Fibroblast of skin of abdomen (primary cell): ENCODE results near the gene SYTL3.

Experiments
- DNase-seq: peaks from one replicate; pipeline ENCODE4 v3.0.0-alpha.2; 2013

Gene SYTL3

GRCh38 chr6:158760618-158761250, 110.9 kb downstream of the SYTL3 start:
- no peak for DNase-seq

GRCh38 chr6:158761746-158762145, 111.9 kb downstream of the SYTL3 start:
- no peak for DNase-seq

- DNase-seq: no peak
Measured at GRCh38 chr6:158762787-158763433, 113.1 kb downstream of the SYTL3 start.

- DNase-seq: no peak
Measured at GRCh38 chr6:158763434-158764182, 113.8 kb downstream of the SYTL3 start.

- no peak for DNase-seq
Measured at GRCh38 chr6:158764183-158764849, 114.5 kb downstream of the SYTL3 start.

GRCh38 chr6:158764926-158765325, 115.1 kb downstream of the SYTL3 start:
- no peak for DNase-seq

GRCh38 chr6:158765499-158766068, 115.7 kb downstream of the SYTL3 start:
- DNase-seq: no peak

GRCh38 chr6:158766621-158767455, 117.0 kb downstream of the SYTL3 start:
- DNase-seq: no peak

GRCh38 chr6:158767709-158768108, 117.9 kb downstream of the SYTL3 start:
- no peak for DNase-seq

GRCh38 chr6:158768436-158768835, 118.6 kb downstream of the SYTL3 start:
- DNase-seq: no peak

GRCh38 chr6:158769234-158769770, 119.4 kb downstream of the SYTL3 start:
- DNase-seq: no peak

GRCh38 chr6:158769771-158770432, 120.0 kb downstream of the SYTL3 start:
- DNase-seq: no peak

GRCh38 chr6:158770533-158771330, 120.9 kb downstream of the SYTL3 start:
- no peak for DNase-seq

GRCh38 chr6:158771399-158772152, 121.7 kb downstream of the SYTL3 start:
- DNase-seq: no peak

- no peak for DNase-seq
Measured at GRCh38 chr6:158772172-158772571, 122.3 kb downstream of the SYTL3 start.

- peak; percentile 20 for DNase-seq
Measured at GRCh38 chr6:158772851-158773371, 123.1 kb downstream of the SYTL3 start.

- no peak for DNase-seq
Measured at GRCh38 chr6:158773581-158774449, 124.0 kb downstream of the SYTL3 start.
